ENCODE measurements around the gene FCER1G.

Gene FCER1G

DNA sequence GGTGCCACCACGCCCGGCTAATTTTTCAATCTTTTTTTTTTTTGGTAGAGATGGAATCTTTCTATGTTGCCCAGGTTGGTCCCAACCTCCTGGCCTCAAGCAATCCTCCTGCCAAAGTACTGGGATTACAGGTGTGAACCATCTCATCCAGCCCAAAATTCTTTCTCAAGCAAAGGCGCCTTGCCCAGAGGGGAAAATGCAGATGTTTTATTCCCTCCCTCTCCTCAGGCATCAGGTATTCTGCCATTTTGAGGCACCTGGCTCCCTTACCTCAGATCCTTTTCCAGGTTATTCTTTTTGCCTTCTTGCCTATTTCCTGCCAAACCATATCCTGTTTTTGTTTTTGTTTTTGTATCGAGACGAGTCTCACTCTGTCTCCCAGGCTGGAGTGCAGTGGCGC is 26.7 kb upstream of the FCER1G start:
- no peak for DNase-seq

GRCh38 chr1:161189036-161189435 is 26.1 kb upstream of the FCER1G start:
- DNase-seq, result no peak

DNA sequence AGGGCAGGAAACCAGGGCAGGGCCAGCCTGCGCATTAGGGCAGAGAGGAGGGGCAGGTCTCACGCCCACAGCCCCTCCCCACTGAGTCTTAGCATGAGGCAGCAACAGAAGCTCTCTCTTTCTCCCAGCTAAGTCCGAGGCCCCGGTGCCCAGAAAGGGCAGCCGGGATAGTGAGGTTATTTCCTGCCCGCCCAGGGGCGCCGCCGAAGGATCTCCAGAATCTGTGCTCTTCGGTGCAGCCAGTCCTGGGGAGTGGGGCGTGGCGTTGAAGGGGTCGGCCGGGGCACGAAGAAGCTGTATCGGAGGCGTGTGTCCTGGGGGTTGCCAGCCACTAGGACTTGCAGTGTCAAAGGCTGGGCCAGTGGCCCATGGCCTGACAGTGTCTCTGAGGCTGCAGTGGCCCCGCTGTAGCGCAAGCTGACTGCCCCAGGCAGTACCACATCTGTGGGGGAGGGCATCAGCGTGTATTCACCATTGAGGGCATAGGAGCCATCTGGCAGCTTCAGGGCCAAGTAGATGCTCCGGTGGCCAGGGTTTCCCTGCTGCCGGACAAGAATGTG is 24.1 kb upstream of the FCER1G start:
- DNase-seq, result no peak

GRCh38 chr1:161191971-161192370 is 23.1 kb upstream of the FCER1G start:
- no peak for DNase-seq

DNA sequence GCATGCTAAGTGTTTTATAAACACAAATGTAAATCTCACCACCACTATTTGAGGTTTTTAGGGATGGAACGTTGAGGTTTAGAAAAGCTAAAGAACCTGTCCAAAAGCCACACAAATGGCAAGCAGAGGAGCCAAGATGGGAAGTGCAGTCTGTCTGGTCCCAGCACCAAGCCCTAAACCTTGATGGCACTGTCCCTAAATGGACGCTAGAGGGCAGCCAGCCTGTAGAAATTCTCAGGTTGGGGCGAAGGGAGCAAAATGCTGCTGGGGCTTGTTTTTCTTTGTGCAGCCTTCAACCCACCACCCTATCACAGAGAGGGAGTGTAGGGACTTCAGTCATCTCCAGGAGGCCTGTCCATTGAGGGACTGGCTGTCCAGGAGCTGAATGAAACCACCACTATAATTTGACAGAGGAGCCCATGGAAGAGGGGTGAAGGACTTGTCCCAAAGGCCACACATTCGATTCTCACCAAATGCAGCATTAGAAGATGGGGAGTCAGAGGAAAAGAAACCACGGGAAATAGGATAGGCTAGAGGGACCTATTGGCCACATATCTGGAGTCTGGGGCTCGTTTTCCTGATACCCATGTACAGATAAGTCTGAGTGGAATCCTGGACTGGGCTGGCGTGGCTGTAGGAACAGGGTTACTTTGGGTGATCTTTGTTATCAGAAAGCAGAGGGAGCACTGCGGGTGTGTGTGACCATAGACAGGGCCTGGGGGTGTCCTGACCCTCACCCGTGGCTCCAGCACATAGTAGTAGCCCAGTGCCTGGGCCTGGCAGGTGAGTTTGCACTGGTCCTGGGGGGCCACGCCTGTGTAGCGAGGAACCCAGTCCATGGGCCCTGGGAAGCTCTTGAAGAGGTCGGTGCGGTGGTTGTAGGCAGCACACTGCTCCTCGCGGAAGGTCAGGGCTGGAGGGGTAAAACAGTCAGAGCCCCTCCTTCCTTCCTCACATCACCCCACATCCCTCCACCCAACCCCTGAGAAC is 22.3 kb upstream of the FCER1G start:
- peak; percentile 73 for DNase-seq

GRCh38 chr1:161193561-161194235 is 21.4 kb upstream of the FCER1G start:
- DNase-seq, result no peak

DNA sequence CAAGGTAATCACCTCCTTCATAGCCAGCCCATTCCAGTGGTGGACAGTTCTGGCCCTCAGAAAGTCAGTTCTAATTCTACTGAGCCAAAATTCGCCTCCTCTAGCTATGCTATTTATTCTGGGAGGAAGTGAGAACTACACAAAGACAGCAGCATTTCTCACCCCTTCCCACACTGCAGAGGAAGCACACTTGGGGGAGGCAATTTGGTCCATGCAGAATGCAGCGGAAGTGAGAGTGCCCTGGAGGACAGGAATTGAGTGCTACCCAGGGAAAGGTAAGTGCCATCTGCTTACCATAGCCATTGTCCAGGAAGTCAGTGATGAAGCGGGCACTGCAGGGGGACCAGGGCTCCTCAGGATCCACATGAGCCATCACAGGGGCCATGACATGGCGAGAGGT is 19.9 kb upstream of the FCER1G start:
- DNase-seq, result no peak

- no peak for DNase-seq
Observed at GRCh38 chr1:161196111-161196510, 19.0 kb upstream of the FCER1G start.

DNA sequence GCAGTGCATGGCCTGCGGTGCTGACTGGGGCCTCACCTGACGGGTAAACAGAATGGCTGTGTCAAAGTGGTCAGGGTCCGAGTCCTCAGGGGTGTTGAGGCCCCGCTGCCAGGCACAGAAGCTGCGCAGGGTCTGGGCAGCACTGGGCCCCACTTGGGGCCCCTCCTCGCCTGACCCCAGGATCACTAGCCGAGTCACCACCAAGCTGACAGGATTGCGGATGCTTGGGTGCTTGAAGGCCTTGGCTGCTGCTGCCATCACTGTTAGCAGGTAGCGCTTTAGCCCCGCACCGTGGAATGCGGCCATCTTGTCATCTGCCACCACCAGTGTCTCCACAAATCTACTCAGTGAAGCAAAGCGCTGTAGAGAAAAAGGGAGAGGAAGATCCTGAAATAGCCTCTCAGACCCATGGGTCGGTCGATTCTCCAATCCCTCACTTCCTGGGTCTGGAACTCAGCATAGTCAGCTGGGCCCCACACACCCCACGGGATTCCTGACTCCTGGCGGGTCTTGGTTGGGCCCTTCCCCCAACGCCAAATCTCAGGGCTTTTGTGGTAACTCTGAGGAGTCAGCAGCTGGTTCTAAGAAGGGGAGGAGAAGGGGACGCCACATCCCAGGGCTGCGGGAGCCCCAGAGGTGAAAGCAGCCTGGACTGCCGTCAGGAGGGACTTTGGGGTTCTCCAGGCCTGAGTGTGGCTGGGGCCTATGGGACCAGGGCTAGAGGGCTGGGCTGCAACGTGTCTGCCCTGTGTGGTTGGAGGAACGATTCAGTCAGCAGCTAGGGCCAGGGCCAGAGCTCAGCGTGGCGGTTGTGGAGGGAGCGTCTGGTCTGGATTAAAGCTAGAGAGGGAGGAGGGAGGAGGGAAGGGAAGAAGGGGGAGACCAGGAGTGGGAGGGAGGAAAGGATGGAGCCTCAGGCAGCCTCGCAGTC is 18.3 kb upstream of the FCER1G start:
- peak; percentile 91 for DNase-seq

DNA sequence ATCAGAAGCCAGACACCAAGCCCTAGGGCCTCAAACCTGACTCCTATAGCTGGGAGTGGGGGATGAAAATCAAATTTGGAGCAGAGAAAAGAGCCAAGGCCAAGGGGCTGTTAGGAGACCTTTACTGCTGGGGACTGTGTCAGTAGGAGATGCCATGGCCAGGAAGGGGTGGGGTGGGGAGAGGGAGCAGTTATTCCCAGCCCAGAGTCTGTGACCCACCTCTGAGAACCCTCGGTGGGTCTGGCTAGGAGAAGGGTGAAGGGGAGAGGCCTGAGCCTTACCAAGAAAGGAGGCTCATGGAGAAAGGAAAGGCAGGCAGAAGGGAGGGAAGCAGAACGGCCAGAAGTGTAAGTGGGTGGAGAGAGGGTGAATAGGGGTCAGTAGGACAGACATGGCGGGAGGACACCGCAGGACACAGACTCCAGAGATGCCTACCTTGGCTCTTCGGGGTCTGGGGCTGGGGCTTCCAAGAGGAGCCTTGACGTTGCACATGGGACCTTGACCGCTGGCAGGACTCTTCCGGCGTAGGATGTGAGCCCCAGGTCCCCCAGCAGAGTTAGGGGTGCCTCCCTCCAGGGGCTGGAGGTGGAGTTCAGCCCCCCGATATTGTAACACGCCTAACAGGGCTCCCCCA is 17.4 kb upstream of the FCER1G start:
- no peak for DNase-seq

- peak; percentile 54 for DNase-seq
Observed at GRCh38 chr1:161198194-161198896, 16.8 kb upstream of the FCER1G start.

DNA sequence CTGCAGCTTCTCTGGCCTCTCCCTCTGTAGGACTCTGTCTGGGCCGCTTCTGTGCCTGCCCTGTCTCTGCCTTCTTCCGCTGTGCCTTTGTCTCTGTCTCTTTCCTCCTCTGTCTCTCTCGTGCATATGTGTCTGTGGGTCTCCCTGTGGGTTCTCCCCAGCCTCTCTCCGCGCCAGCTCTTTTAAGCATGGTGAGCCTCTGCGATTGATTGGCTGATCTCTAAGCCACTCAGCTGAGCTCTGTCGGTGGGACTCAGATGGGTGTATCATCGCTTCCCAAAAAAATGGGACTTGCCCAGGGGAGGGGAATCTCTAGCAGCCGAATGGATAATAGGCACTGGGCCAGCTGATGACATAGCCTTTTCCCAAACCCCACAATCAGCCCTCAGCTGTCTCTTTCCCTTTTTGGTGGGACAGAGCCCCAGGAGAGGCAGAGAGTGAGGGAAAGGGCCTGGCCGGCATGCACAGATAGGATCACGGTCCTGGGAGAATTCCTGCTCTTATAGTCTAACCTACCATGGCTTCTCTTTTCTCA is 16.1 kb upstream of the FCER1G start, which contains the start of gene ADAMTS4:
ADAMTS4 (minus strand) TSS at position 158 of the 535 bp plus-strand sequence. CDS start 427 bp downstream, outside the sequence.
- DNase-seq, result peak; percentile 97

DNA sequence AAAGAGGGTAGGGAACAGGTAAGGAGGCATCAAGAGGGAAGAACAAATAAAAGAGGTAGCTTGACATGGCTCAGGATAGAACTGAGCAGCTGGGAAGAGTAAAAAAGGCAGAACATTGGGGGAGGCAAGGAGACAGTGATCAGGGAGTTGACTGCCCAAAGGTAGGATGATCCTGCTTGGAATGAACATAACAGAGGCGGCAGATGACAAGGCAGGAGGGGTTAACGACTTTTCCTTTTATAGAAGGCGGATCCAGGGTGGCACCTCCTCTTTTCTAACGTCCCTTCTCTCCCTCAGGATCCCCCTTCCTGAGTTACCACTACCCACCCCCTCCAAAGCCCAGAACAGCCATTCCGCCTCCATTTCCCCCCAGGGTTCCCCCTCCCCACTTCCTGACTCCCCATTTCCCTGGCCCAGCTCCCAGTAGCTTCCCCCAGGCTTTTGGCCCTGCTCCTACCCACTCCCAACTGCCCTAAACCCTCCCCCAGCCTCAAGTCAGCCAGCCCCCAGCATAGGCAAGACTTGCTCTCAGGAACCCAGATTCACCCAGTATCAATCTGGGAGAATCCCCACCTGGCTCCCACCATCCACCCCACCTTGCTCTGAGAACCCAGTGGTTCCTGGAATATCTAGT is 15.5 kb upstream of the FCER1G start:
- no peak for DNase-seq

DNA sequence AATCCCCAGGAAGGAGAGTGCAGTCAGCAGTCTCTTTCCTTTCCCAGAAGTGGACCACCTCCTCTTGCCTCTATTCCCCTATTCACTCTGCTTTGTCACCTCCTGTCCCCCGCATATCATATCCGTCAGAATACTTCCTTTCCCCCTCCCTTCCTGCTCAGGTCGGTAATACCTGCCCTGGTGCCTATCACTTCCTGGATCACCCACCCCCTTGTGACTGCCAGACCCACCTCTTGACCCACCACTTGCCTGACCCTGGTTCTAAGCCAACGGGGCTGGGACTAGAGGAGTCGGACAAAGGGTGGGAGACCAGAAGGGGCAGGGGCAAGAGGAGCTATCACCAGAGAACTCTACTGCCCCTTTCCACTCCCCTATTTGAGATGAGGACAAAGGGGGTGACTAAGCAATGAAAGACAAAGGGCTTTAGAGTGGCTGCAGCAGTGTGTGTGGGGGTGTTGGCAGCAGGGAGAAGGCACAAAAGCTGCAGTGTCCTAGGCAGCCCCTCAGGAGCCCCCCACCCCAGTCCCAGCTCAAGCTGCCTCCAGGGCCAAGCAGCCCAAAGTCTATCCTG is 14.6 kb upstream of the FCER1G start:
- DNase-seq, result no peak

- peak; percentile 62 for DNase-seq
Observed at GRCh38 chr1:161200992-161201835, 13.9 kb upstream of the FCER1G start.

DNA sequence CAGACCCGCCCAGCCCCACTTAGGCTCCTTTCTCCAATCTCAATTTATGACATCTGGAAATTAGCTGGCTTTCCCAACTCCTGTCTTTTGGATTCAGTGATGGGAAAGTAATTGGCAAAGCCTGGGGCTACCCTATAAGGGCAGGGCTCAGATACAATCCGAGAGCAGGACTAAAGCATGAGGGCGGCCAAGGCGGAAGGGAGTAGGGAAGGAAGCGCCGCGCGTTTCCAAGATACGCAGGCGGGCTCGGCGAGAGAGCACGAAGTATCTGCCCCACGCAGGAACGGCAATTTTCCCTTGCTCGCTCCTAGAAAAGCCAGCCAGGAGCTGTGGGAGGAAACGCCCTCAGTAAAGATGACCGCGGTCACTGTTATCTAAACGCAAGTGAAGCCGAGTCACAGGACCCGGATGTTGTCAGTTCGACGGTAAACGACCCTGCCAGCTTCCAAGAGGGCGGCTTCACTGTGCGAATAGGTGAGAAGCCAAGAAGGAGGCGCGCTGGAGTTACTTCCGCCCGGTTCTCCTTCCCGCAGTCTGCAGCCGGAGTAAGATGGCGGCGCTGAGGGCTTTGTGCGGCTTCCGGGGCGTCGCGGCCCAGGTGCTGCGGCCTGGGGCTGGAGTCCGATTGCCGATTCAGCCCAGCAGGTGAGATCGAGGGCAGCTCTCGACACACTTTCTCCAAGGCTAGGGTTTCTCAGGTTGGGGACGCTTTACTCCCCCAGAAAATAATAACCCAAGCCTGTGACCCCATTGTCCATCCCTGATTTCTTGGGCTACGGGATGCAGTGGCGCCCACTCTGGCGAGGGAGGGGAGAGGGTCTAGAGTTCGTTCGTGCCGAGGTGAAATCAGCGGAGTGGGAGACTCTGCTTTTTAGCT is 13.0 kb upstream of the FCER1G start, which contains the start of gene NDUFS2:
NDUFS2 (plus strand) TSS at position 532 of the 877 bp plus-strand sequence; CDS start at position 551, 19 bp downstream.
- DNase-seq, result peak; percentile 99

DNA sequence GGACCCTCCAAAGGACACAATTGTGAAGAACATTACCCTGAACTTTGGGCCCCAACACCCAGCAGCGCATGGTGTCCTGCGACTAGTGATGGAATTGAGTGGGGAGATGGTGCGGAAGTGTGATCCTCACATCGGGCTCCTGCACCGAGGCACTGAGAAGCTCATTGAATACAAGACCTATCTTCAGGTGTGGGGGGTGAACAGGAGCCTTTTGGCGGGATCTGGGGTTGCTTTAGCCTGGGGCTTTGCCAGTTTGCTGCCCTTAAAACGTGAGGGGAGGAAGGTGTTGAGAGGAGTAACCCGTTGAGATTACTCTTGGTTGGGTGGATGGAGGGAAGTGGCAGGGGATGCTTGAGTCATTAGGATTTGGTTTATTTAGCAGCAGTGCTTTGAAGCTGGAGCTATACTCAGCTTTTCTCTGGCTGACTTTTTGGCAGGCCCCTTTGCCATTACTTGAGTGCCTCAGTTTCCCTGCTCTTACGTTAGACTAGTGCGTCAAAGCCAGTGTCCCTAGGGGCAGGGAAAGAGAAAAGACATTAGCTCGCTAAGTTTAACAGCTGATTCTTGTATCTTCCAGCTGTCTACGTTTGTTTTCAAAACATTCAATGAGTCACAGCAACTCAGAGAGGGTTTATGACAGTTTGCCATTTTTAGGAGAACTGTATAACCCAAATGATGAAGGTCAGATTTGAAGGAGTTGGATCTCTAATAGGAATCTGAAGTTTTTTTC is 8.5 kb upstream of the FCER1G start:
- no peak for DNase-seq
